K562 (cell line): ENCODE measurements around the gene CGN. TPM values are rescaled to one million over a fixed set of nuclear protein-coding genes. Genes with fewer than 3 reads are reported as not detected.

Source experiments
- ATAC-seq: fragments of 200-7000 bp; cut with Tn5 transposase; 3 replicates; pipeline ENCODE4 v1.9.1; 2020; ENCODE audit warnings: moderate library complexity
- BruUV-seq: library from RNA; stranded (reverse); fragments of 400-500 nt; replicated peaks from 2 replicates; lab custom pipeline; 2021; lab: Mats Ljungman, UMichigan
- CTCF ChIA-PET: fragments of 300-600 bp; formaldehyde crosslinking; extraction: SDS; loops from one replicate; lab custom pipeline; 2021; ENCODE audit warnings: low intra/inter-chr PET ratio; lab: Yijun Ruan, JAX
- POLR2A ChIA-PET: fragments of 300-600, 350-650 bp; sonication (Branson Sonifier 250); formaldehyde crosslinking; extraction: SDS; loops from one replicate; lab custom pipeline; 2021; ENCODE audit warnings: antibody characterized with exemption, inconsistent platforms; lab: Yijun Ruan, JAX
- DNase-seq, 4 experiments: peaks; one replicate each; pipeline versions ENCODE4 v3.0.0 to v3.0.0-alpha.2; 2011 to 2018; ENCODE audit warnings: low spot score in 3 of 4, mixed read lengths in 3 of 4; ENCODE audit errors: extremely low read depth in 1 of 4
- FAIRE-seq: peaks from 2 replicates; lab custom pipeline; 2011; peaks lifted over from hg19 to GRCh38; lab: Jason Lieb, UNC
- H2AFZ ChIP-seq: 2 replicates; pipeline ENCODE4 v1.6.0; 2011; ENCODE audit warnings: low read depth, low read length, control low read depth, inconsistent platforms
- H3K27ac ChIP-seq: fragments of 200-600 bp; 3 replicates; pipeline ENCODE4 v1.8.0; 2011; ENCODE audit warnings: low read depth, mild to moderate bottlenecking, control low read depth, inconsistent platforms, low read length, moderate library complexity, mixed read lengths; ENCODE audit errors: extremely low read depth
- H3K27me3 ChIP-seq, 2 experiments: fragments of 300-600 bp in 1 of 2; 2 replicates in 1 of 2; 3 replicates in 1 of 2; pipeline versions ENCODE4 v1.6.0 to v1.8.0; 2011; ENCODE audit warnings: inconsistent platforms in 2 of 2, low read length in 2 of 2, mild to moderate bottlenecking in 1 of 2, mixed read lengths in 1 of 2, moderate library complexity in 1 of 2; ENCODE audit not compliant: control insufficient read depth in 2 of 2, insufficient read depth in 2 of 2
- H3K36me3 ChIP-seq: fragments of 300-600 bp; 3 replicates; pipeline ENCODE4 v1.8.0; 2011; ENCODE audit warnings: mild to moderate bottlenecking, low read length, inconsistent platforms; ENCODE audit not compliant: control insufficient read depth, insufficient read depth
- H3K4me1 ChIP-seq, 2 experiments: fragments of 200-600 bp in 1 of 2; replicated peaks in 1 of 2; 2 replicates in 1 of 2; 3 replicates in 1 of 2; pipeline versions ENCODE4 v1.5.1 to v1.8.0; 2011; ENCODE audit warnings: inconsistent platforms in 2 of 2, low read length in 2 of 2, mild to moderate bottlenecking in 1 of 2, mixed read lengths in 1 of 2, moderate library complexity in 1 of 2; ENCODE audit not compliant: control insufficient read depth in 2 of 2, insufficient read depth in 2 of 2
- H3K4me2 ChIP-seq: 2 replicates; pipeline ENCODE4 v1.6.1; 2011; ENCODE audit warnings: low read length, control low read depth, inconsistent platforms, mixed read lengths; ENCODE audit not compliant: insufficient read depth
- H3K4me3 ChIP-seq: fragments of 200-600 bp; sonication (generic), shearing (Covaris generic); 2 replicates; pipeline ENCODE4 v1.5.1; 2016; ENCODE audit warnings: control low read depth, inconsistent platforms
- H3K79me2 ChIP-seq: fragments of 200-600 bp; 3 replicates; pipeline ENCODE4 v1.8.0; 2011; ENCODE audit warnings: low read length, inconsistent platforms; ENCODE audit not compliant: control insufficient read depth, insufficient read depth
- H3K9ac ChIP-seq, 2 experiments: 2 replicates each; pipeline versions ENCODE4 v1.6.0 to v1.6.1; 2011; ENCODE audit warnings: low read depth in 2 of 2, low read length in 2 of 2, control low read depth in 1 of 2, inconsistent platforms in 1 of 2, mild to moderate bottlenecking in 1 of 2, mixed read lengths in 1 of 2; ENCODE audit not compliant: insufficient read depth in 1 of 2
- H3K9me1 ChIP-seq: one replicate; pipeline ENCODE4 v1.6.0; 2011; ENCODE audit warnings: inconsistent platforms, mild to moderate bottlenecking, low read length, moderate library complexity; ENCODE audit not compliant: control insufficient read depth, insufficient read depth
- H3K9me3 ChIP-seq: replicated peaks from 2 replicates; pipeline ENCODE4 v1.5.1; 2011; ENCODE audit warnings: low read depth, low read length, inconsistent platforms; ENCODE audit not compliant: control insufficient read depth, insufficient read depth
- H4K20me1 ChIP-seq: replicated peaks from 2 replicates; pipeline ENCODE4 v1.6.1; 2011; ENCODE audit warnings: low read length, inconsistent platforms, mixed read lengths; ENCODE audit not compliant: control insufficient read depth, insufficient read depth
- CBX8 ChIP-seq: fragments of 200-600 bp; sonication (generic); IDR thresholded peaks from 2 replicates; pipeline ENCODE4 v1.6.1; 2012; ENCODE audit warnings: borderline replicate concordance, mixed run types, low read depth, mild to moderate bottlenecking, moderate library complexity, mixed read lengths, low read length, control low read depth, inconsistent platforms; ENCODE audit not compliant: poor library complexity, severe bottlenecking; ENCODE audit errors: extremely low read depth
- CCAR2 ChIP-seq: fragments of 200-400 bp; formaldehyde crosslinking; IDR thresholded peaks from 2 replicates; pipeline ENCODE4 v1.6.1; 2017; ENCODE audit warnings: mild to moderate bottlenecking, low read depth, low read length
- CCNT2 ChIP-seq: IDR thresholded peaks from 2 replicates; pipeline ENCODE4 v1.6.1; 2011; ENCODE audit warnings: borderline replicate concordance, low read depth, mild to moderate bottlenecking, moderate library complexity, mixed read lengths, low read length; ENCODE audit not compliant: insufficient read length; ENCODE audit errors: extremely low read depth
- CHCHD3 ChIP-seq: fragments of 250-450 bp; sonication (Bioruptor Pico); IDR thresholded peaks from 2 replicates; pipeline ENCODE4 v2.1.2; 2022; ENCODE audit warnings: mild to moderate bottlenecking
- DMBX1 ChIP-seq: fragments of 250-450 bp; sonication (Bioruptor Pico); IDR thresholded peaks from 2 replicates; pipeline ENCODE4 v1.8.0; 2022; ENCODE audit warnings: inconsistent platforms, mild to moderate bottlenecking, moderate library complexity, borderline replicate concordance
- EP300 ChIP-seq: IDR thresholded peaks from 2 replicates; pipeline ENCODE4 v1.6.1; 2012; ENCODE audit warnings: low read length, improper control_type of control experiment
- KDM1A ChIP-seq, 2 experiments: fragments of 450-650 bp; IDR thresholded peaks; 2 replicates each; pipeline ENCODE4 v1.6.1; 2016; ENCODE audit warnings: mild to moderate bottlenecking in 2 of 2
- MEF2D ChIP-seq: conservative IDR thresholded peaks from 2 replicates; pipeline ENCODE4 v1.6.1; 2016; ENCODE audit warnings: low read depth, missing genetic modification characterization, missing compliant biosample characterization
- SNRNP70 ChIP-seq: fragments of 200-400 bp; formaldehyde crosslinking; optimal IDR thresholded peaks from 2 replicates; pipeline ENCODE3; 2017; ENCODE audit warnings: low read depth, low read length
- ZBTB17 ChIP-seq: fragments of 450-650 bp; formaldehyde crosslinking; IDR thresholded peaks from 2 replicates; pipeline ENCODE4 v1.4.0; 2020; ENCODE audit warnings: mild to moderate bottlenecking
- WGBS: fragments of 100-300 bp; shearing (Covaris generic); methylation state at CpG from one replicate; pipeline ENCODE4 v1.1.6; 2016; ENCODE audit warnings: low coverage, mixed read lengths; ENCODE audit not compliant: insufficient coverage; ENCODE audit errors: missing lambda C conversion rate; 5-methylcytosine and 5-hydroxymethylcytosine counted together
- in situ Hi-C: fragments of 300-500 bp; cut with MboI; formaldehyde crosslinking; loops from 4 replicates; pipeline ENCODE4 v1.15.0; 2018; ENCODE audit warnings: inconsistent platforms, mixed read lengths
- intact Hi-C: fragments of 100-400 bp; cut with micrococcal nuclease; formaldehyde crosslinking; loops from 2 replicates; pipeline ENCODE4 v1.14.2; 2022
- polyA plus RNA-seq, 8 experiments: library from polyadenylated mRNA; depleted of rRNA in 4 of 8; stranded (reverse) in 5 of 8; unstranded in 3 of 8; fragments of >200 nt; fragmentation: Nextera tagmentation in 2 of 8; fragmentation: Illumina TruSeq in 1 of 8; extraction: Ambion mirVana in 2 of 8; extraction: Trizol in 1 of 8; gene quantifications; 2 replicates each; pipeline versions ENCODE4 v1.2.1 to v1.2.3, GENCODE V29; 2011 to 2014; ENCODE audit warnings: inconsistent platforms in 1 of 8, missing spikeins in 1 of 8
- total RNA-seq, 7 experiments: library from RNA; depleted of rRNA in 6 of 7; stranded (reverse); fragments of >200 nt in 6 of 7; fragmentation: Illumina TruSeq in 2 of 7; extraction: Trizol in 2 of 7; gene quantifications; 2 replicates each; pipeline versions ENCODE4 v1.2.1 to v1.2.3, GENCODE V29; 2011 to 2021; ENCODE audit warnings: low replicate concordance in 1 of 7
- TF ChIP-seq, protein P1 (sequence below): sonication (generic); IDR thresholded peaks from 2 replicates; pipeline ENCODE4 v1.6.1; 2016
- TF ChIP-seq, protein P2 (sequence below): fragments of 250-450 bp; sonication (Bioruptor Pico); IDR thresholded peaks from 2 replicates; pipeline ENCODE4 v1.8.0; 2022; ENCODE audit warnings: inconsistent platforms, mild to moderate bottlenecking, moderate library complexity, borderline replicate concordance
- TF ChIP-seq, protein P3 (sequence below): sonication (generic); formaldehyde crosslinking; IDR thresholded peaks from 2 replicates; pipeline ENCODE4 v1.8.0; 2023; ENCODE audit warnings: missing genetic modification reagents, mild to moderate bottlenecking, borderline replicate concordance

The CGN gene
- total and polyA plus RNA-seq, 9 of the 15 experiments (the other 6 are each of a cell fraction or from before 2014, with no cell fraction given), result 0.03 to 1.4 (median 0.14) TPM; not detected in 2

DNA sequence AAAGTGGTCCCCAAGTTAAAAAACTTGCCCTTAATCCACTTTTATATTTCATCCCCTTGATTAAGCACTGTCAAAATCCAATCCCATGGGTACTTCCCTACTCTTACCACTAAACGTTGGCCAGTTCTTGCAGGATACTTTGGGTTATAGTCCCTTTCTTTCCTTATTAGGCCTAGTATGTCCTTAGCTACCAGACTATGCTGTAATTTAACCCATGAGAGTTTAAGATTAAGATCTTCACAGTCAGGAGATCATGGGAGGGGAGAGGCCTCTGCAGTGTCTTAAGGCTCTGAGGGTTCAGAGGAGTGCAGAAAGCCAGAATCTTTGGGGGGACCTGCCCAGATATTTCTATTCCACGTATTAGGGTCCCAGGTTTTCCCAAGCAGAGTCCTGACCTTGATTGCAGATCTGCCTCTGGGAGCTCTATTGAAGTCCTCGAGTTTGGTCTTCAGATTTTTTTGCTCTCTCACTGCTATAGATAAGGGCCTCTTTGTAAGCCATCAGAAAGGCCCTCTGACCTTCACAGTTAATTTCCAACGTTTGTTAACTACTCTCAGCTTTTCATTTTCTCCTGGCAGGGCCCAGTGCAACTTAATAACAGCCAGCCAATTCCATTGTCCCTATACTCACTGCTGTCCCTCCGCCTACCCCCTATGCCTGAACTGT, 9.0 kb upstream of the CGN start:
- Histone ChIP-seq H3K27ac (no peak overlapping the region), H3K4me2 (no peak overlapping the region), H3K9me1 (no peaks in the 10 kb centered on the region), H3K4me1 (peaks cover 0 to 7% of the 10 kb centered on the region in 2 experiments; a peak in 3 of 5 replicates), H3K9me3 (no peaks in the 10 kb centered on the region; the same call in 1 of the 2 replicates), H4K20me1 (no peaks in the 10 kb centered on the region), H2AFZ (0 out of 2 replicates have a peak overlapping the region, but pooled peaks have one; percentile 11), H3K36me3 (no peaks in the 10 kb centered on the region), H3K79me2 (no peaks in the 10 kb centered on the region), H3K4me3 (no peak overlapping the region), H3K27me3 (peaks cover 4 to 8% of the 10 kb centered on the region in 2 experiments; a peak in 3 of 5 replicates), H3K9ac (no peak overlapping the region)
- CTCF ChIA-PET, result interaction anchor here (0.5 kb wide), 1 partner anchor 21 kb away, joined by 7 read pairs; no protein-coding TSS in a partner anchor
- FAIRE-seq (peak; percentile 75), DNase-seq (peak in 1 of 4 experiments; percentile 31), ATAC-seq (peak; percentile 78)
- 19% methylated on average over 5 of the region's 5 CpGs for WGBS
- no TSS peak for BruUV-seq
- intact Hi-C loops, result no loop called here
- in situ Hi-C loops, result no loop called here
- POLR2A ChIA-PET, result interaction anchor here (1.0 kb wide), 1 partner anchor 14 kb away, joined by 4 read pairs; no protein-coding TSS in a partner anchor
- TF ChIP-seq CCAR2 (no peak), SNRNP70 (no peak), EP300 (0 out of 2 replicates have a peak, but pooled peaks have one; percentile 9), ZBTB17 (CRISPR knock-in tag) (no peak), CCNT2 (no peak), KDM1A (IDR thresholded peaks at IDR 0.05) (peak; percentile 86 to 87), CHCHD3 (CRISPR knock-in tag) (no peak), MEF2D (tag) (no peak), CBX8 (no peak), DMBX1 (CRISPR knock-in tag) (no peak)
- TF ChIP-seq, protein P1, sequence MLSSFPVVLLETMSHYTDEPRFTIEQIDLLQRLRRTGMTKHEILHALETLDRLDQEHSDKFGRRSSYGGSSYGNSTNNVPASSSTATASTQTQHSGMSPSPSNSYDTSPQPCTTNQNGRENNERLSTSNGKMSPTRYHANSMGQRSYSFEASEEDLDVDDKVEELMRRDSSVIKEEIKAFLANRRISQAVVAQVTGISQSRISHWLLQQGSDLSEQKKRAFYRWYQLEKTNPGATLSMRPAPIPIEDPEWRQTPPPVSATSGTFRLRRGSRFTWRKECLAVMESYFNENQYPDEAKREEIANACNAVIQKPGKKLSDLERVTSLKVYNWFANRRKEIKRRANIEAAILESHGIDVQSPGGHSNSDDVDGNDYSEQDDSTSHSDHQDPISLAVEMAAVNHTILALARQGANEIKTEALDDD, result peak; percentile 32; the same call in 1 of the 2 replicates
- TF ChIP-seq, protein P2, sequence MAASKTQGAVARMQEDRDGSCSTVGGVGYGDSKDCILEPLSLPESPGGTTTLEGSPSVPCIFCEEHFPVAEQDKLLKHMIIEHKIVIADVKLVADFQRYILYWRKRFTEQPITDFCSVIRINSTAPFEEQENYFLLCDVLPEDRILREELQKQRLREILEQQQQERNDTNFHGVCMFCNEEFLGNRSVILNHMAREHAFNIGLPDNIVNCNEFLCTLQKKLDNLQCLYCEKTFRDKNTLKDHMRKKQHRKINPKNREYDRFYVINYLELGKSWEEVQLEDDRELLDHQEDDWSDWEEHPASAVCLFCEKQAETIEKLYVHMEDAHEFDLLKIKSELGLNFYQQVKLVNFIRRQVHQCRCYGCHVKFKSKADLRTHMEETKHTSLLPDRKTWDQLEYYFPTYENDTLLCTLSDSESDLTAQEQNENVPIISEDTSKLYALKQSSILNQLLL (CRISPR knock-in tag), result no peak
- TF ChIP-seq, protein P3, sequence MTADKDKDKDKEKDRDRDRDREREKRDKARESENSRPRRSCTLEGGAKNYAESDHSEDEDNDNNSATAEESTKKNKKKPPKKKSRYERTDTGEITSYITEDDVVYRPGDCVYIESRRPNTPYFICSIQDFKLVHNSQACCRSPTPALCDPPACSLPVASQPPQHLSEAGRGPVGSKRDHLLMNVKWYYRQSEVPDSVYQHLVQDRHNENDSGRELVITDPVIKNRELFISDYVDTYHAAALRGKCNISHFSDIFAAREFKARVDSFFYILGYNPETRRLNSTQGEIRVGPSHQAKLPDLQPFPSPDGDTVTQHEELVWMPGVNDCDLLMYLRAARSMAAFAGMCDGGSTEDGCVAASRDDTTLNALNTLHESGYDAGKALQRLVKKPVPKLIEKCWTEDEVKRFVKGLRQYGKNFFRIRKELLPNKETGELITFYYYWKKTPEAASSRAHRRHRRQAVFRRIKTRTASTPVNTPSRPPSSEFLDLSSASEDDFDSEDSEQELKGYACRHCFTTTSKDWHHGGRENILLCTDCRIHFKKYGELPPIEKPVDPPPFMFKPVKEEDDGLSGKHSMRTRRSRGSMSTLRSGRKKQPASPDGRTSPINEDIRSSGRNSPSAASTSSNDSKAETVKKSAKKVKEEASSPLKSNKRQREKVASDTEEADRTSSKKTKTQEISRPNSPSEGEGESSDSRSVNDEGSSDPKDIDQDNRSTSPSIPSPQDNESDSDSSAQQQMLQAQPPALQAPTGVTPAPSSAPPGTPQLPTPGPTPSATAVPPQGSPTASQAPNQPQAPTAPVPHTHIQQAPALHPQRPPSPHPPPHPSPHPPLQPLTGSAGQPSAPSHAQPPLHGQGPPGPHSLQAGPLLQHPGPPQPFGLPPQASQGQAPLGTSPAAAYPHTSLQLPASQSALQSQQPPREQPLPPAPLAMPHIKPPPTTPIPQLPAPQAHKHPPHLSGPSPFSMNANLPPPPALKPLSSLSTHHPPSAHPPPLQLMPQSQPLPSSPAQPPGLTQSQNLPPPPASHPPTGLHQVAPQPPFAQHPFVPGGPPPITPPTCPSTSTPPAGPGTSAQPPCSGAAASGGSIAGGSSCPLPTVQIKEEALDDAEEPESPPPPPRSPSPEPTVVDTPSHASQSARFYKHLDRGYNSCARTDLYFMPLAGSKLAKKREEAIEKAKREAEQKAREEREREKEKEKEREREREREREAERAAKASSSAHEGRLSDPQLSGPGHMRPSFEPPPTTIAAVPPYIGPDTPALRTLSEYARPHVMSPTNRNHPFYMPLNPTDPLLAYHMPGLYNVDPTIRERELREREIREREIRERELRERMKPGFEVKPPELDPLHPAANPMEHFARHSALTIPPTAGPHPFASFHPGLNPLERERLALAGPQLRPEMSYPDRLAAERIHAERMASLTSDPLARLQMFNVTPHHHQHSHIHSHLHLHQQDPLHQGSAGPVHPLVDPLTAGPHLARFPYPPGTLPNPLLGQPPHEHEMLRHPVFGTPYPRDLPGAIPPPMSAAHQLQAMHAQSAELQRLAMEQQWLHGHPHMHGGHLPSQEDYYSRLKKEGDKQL (CRISPR knock-in tag), result no peak
